ENCODE data around the gene KDM4B. TPM values are rescaled to one million over a fixed set of nuclear protein-coding genes. Genes with fewer than 3 reads are reported as not detected.

The KDM4B gene
- total and polyA plus RNA-seq, 4 donors: 16.6 to 43.6 (median 28.0) TPM

DNA sequence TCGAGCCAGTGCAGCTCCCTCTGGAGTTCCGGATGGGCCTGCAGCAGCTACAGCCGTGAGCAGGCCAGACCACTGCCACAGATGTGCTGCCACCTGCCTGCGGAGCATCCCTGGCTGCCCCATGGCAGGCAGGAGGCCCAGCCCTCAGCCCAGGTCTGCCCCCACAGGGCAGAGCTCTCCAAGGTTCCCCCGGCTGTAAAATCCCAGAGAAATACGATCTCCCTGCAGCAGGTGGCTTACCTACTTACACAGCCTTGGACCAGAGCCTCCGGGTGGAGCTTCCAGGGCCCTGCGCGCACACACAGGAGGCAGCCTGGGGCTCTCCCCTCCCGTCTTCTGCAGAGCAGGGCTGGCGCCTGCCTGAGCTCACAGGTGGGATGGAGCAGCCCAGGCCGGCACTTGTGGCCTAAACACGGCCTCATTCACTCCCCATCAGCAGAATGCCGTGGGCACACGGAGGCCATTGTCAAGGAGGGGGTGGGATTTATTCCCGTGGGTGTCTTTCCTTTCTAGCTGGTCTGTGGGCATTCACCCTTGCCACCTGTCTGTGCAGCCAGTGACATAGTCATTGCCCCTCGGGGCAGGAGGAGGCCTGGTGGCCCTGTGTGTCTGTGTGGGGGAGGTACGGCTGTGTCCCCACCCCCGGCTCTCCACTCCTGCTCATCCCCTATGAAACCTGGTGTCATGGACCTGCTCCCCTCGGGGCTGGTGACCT is 118.0 kb downstream of the KDM4B start:
- Histone ChIP-seq H3K27ac (ENCODE audit: low read depth, low read length) (no peak overlapping the region), H3K4me3 (ENCODE audit: low read depth, low read length) (no peak overlapping the region), H3K27me3 (ENCODE audit: control insufficient read depth, insufficient read depth, low read length) (no peaks in the 10 kb centered on the region), H3K9me3 (ENCODE audit: control insufficient read depth, insufficient read depth, low read length) (no peaks in the 10 kb centered on the region), H3K4me1 (ENCODE audit: control insufficient read depth, insufficient read depth, low read length) (peaks cover 51% of the 10 kb centered on the region), H3K36me3 (ENCODE audit: control insufficient read depth, insufficient read depth, low read length) (peaks cover 78% of the 10 kb centered on the region)
- 72% methylated on average over 13 of the region's 20 CpGs for WGBS (ENCODE audit: insufficient coverage)
- no peak for DNase-seq (ENCODE audit: low read depth in 4 of 6, low spot score in 6 of 6)

DNA sequence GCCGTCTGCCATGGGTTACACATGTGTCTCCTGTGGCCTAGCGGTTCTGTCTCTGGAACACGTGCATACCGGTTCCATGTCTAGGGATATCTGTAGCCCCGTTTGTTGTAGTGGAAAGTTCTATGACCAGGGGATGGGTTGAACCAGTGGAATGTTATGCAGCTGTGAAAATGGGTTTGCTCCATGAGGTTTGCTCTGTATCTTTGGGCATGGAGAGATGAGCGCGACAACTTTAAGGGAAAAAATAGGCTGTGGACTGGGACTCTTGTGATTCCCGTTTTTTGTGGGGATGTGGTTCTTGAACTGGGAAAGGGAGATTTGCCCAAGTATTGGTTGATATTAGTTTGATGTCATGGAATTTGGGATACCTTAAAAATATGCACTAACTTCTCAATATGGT is 120.4 kb downstream of the KDM4B start:
- 97% methylated on average over 7 of the region's 8 CpGs for WGBS (ENCODE audit: insufficient coverage)
- no peaks in the 10 kb centered on the region for H3K9me3 ChIP-seq (ENCODE audit: control insufficient read depth, insufficient read depth, low read length)
- H3K36me3 ChIP-seq (ENCODE audit: control insufficient read depth, insufficient read depth, low read length): peaks cover 80% of the 10 kb centered on the region
- H3K4me3 ChIP-seq (ENCODE audit: low read depth, low read length): no peak overlapping the region
- peaks cover 62% of the 10 kb centered on the region for H3K4me1 ChIP-seq (ENCODE audit: control insufficient read depth, insufficient read depth, low read length)
- no peak for DNase-seq (ENCODE audit: low read depth in 4 of 6, low spot score in 6 of 6)
- H3K27ac ChIP-seq (ENCODE audit: low read depth, low read length): no peak overlapping the region
- no peaks in the 10 kb centered on the region for H3K27me3 ChIP-seq (ENCODE audit: control insufficient read depth, insufficient read depth, low read length)

DNA sequence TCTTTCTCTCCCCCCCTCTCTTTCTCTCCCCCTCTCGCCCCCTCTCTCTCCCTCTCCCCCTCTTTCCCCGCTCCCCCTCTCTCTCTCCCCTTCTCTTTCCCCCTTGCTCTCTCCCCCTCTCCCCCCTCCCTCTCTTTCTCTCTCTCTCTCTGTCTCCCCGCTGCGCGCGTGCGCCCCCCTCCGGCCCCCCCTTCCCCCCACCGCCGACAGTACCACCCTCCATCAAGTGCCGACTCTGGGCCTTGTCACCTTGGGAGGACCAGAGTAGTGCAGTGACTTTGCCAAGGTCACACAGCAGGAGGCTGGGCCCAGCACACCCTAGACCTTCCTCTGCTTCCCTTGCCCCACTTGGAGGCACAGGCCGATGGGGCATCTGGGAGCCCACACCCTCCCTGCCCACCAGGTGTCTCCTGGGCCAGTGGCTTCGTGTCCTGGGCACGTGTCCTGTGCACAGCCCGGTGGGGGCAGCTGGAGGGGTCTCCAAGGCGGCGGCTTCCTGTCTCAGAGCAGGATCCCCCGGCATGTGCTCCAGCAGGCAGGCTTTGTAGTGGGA is 121.6 kb downstream of the KDM4B start:
- Histone ChIP-seq H3K36me3 (ENCODE audit: control insufficient read depth, insufficient read depth, low read length) (peaks cover 81% of the 10 kb centered on the region), H3K9me3 (ENCODE audit: control insufficient read depth, insufficient read depth, low read length) (no peaks in the 10 kb centered on the region), H3K27me3 (ENCODE audit: control insufficient read depth, insufficient read depth, low read length) (no peaks in the 10 kb centered on the region), H3K4me3 (ENCODE audit: low read depth, low read length) (no peak overlapping the region), H3K4me1 (ENCODE audit: control insufficient read depth, insufficient read depth, low read length) (peaks cover 70% of the 10 kb centered on the region), H3K27ac (ENCODE audit: low read depth, low read length) (no peak overlapping the region)
- DNase-seq (ENCODE audit: low read depth in 4 of 6, low spot score in 6 of 6): no peak
- 35% methylated on average over 8 of the region's 18 CpGs for WGBS (ENCODE audit: insufficient coverage)

DNA sequence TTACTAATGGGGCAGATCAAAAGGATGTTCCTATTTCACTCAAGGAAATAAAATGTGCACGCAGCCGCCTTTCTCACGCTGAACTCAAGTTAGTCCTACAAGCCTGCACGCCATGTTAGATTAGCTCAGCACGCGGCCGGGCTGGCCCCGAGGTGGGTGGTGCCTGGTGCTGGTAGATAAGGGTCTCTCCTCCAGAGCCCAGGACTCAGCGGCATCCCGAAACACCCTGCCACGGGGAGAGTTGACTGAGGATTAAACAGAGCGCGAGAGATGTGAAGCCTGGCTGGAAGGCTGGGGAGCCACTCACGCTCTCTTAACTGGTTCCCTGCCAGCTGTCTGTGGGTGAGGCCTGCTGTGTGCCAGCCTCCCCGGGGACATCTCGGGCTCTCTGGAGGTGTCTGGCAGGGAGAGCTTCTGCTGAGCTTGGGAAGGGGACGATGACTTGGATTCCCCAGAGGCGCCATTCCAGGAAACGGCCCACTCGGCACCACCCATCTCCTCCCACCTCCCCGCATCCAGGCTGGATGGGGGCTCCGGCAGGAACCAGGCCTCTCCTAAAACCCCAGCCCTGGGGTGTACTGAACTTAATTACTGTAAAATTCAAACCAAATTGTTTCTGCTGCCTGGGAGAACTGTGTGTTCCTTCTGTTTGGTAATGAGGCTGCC is 122.2 kb downstream of the KDM4B start:
- Histone ChIP-seq H3K27ac (ENCODE audit: low read depth, low read length) (no peak overlapping the region), H3K4me3 (ENCODE audit: low read depth, low read length) (no peak overlapping the region), H3K4me1 (ENCODE audit: control insufficient read depth, insufficient read depth, low read length) (peaks cover 72% of the 10 kb centered on the region), H3K9me3 (ENCODE audit: control insufficient read depth, insufficient read depth, low read length) (no peaks in the 10 kb centered on the region), H3K27me3 (ENCODE audit: control insufficient read depth, insufficient read depth, low read length) (no peaks in the 10 kb centered on the region), H3K36me3 (ENCODE audit: control insufficient read depth, insufficient read depth, low read length) (peaks cover 78% of the 10 kb centered on the region)
- DNase-seq (ENCODE audit: low read depth in 4 of 6, low spot score in 6 of 6): peak in 3 of 6 donors; percentile 54 to 89 (median 74)
- 4% methylated on average over 16 of the region's 22 CpGs for WGBS (ENCODE audit: insufficient coverage)

DNA sequence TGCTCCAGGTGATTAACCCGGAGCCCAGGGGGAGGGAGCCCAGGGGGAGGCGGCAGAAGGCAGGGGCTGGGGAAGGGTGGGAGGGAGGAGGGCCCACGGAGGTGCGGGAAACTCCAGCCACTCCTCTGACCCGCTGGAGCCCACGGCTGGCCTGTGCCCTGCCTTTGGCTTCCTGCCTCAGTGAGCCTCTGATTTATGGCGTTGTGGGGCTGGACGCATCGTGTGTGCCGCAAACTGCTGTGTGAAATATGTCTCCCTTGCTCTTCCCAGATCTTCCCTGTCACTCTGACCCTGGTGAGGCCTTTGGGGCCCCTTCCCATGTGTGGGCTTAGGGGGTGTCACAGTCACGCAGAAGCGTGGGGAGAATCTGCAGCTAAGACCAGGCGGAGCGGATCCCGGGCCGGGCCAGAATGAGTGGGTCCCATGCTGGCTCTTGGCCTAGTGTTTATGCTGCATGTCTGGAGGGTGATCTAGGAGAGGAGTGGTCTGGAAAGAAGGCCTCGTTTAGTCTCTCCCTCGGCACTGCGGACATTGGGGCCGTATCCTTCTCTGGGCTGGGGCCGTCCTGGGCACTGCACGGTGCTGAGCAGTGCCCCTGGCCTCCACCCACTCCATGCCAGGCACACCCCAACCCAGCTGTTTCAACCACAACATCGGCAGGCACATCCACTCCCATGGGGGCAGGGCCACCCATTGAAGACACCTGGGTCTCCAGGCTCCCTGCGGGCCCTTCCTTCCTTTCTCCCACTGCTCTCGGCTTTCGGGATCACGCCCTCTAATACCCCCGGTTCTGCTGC is 123.0 kb downstream of the KDM4B start:
- peaks cover 78% of the 10 kb centered on the region for H3K36me3 ChIP-seq (ENCODE audit: control insufficient read depth, insufficient read depth, low read length)
- peaks cover 72% of the 10 kb centered on the region for H3K4me1 ChIP-seq (ENCODE audit: control insufficient read depth, insufficient read depth, low read length)
- H3K27me3 ChIP-seq (ENCODE audit: control insufficient read depth, insufficient read depth, low read length): no peaks in the 10 kb centered on the region
- no peak overlapping the region for H3K4me3 ChIP-seq (ENCODE audit: low read depth, low read length)
- DNase-seq (ENCODE audit: low read depth in 4 of 6, low spot score in 6 of 6): no peak
- no peak overlapping the region for H3K27ac ChIP-seq (ENCODE audit: low read depth, low read length)
- H3K9me3 ChIP-seq (ENCODE audit: control insufficient read depth, insufficient read depth, low read length): no peaks in the 10 kb centered on the region
- WGBS (ENCODE audit: insufficient coverage): 44% methylated on average over 26 of the region's 28 CpGs

DNA sequence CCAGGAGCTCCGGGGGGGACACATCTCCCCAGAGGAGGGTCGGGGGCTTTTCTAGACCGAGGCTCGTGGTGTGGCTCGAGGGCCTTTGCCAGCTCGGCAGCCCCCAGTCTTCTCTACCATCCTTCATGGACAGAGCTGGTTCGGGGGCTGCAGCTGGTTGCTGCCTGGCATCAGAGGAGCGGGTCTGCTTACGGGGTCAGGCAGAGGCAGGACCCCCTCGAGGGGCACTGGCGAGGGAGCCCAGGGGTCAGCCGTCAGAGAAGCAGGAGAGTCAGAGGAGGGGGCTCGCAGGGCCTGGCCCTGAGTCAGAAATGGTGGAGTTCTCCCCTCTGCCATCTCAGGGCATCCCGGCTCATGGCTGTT is 123.5 kb downstream of the KDM4B start:
- H3K27ac ChIP-seq (ENCODE audit: low read depth, low read length): no peak overlapping the region
- no peak for DNase-seq (ENCODE audit: low read depth in 4 of 6, low spot score in 6 of 6)

DNA sequence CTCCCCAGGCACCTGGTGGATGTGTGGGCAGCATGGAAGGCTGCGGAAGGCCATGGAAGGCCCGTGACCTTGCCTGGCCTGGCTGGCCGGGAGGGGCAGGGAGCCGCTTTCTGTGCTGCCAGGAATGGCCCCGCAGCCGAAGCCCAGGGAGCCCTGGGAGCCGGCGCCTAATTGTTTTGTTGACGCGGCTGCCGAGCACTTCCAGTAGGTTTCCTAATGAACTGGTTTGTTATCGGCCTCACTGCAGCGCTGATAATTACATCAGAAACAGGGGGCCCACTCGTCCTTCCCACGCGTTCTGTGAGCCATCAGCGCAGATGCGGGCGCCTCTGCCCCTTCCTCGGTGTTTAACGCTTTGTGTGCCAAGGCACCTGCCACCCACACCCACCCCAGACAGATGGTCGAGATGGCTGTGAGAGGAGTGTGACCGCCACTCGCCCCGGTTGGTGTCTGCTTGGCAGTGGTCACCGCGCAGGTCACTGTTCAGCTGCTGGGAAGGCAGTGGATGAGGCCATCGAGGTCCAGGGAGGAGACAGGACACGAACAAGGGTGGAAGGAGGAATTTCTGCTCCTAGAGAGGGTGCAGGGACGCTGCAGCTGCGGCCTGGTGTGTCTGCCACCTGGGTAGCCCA is 124.5 kb downstream of the KDM4B start:
- Histone ChIP-seq H3K27me3 (ENCODE audit: control insufficient read depth, insufficient read depth, low read length) (no peaks in the 10 kb centered on the region), H3K4me1 (ENCODE audit: control insufficient read depth, insufficient read depth, low read length) (peaks cover 68% of the 10 kb centered on the region), H3K4me3 (ENCODE audit: low read depth, low read length) (no peak overlapping the region), H3K9me3 (ENCODE audit: control insufficient read depth, insufficient read depth, low read length) (no peaks in the 10 kb centered on the region), H3K27ac (ENCODE audit: low read depth, low read length) (peak overlapping the region; percentile 40), H3K36me3 (ENCODE audit: control insufficient read depth, insufficient read depth, low read length) (peaks cover 77% of the 10 kb centered on the region)
- 38% methylated on average over 28 of the region's 31 CpGs for WGBS (ENCODE audit: insufficient coverage)
- DNase-seq (ENCODE audit: low read depth in 4 of 6, low spot score in 6 of 6): peak in 2 of 6 donors; percentile 66 to 94

More for the DNA sequence above, 123.5 kb downstream of the KDM4B start:
- H3K36me3 ChIP-seq (ENCODE audit: control insufficient read depth, insufficient read depth, low read length): peaks cover 78% of the 10 kb centered on the region
- H3K27me3 ChIP-seq (ENCODE audit: control insufficient read depth, insufficient read depth, low read length): no peaks in the 10 kb centered on the region
- no peaks in the 10 kb centered on the region for H3K9me3 ChIP-seq (ENCODE audit: control insufficient read depth, insufficient read depth, low read length)
- peaks cover 73% of the 10 kb centered on the region for H3K4me1 ChIP-seq (ENCODE audit: control insufficient read depth, insufficient read depth, low read length)
- H3K4me3 ChIP-seq (ENCODE audit: low read depth, low read length): no peak overlapping the region
- WGBS (ENCODE audit: insufficient coverage): 82% methylated on average over 13 of the region's 14 CpGs

DNA sequence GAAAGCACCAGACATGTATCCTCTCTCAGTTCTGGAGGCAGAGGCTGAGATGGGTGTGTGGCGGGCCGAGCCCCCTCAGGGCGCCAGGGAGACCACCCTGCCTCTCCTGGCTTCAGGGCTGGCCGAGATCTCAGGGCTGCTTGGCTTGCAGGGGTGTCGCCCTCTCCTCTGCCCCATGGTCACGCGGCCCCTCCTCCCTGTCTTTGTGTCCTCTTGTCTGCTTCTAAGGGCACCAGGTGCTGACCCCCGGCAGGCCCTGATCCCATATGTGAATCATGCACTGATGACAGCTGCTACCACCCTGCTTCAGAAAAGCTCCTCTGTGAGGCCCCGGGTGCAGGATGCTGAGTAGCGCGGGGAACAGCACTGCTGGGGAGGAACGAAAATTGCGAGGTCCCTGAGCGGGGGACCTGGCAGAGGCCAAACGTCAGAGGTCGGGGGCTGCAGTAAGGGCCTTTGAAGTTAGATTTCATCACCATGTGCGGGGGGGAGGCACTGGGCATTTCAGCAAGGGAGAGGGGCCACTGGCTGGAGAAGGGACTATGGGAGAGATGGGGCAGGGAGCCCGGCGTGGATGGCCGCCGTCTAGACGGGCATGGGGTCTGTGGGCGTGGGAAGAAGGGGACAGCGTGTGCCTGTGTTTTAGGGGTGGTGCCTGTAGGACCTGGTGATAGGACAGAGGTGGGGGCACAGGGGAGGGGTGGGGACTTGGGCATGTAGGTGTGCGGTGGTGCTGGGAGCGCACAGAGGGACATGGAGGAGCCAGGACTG is 125.2 kb downstream of the KDM4B start:
- WGBS (ENCODE audit: insufficient coverage): 80% methylated on average over 26 of the region's 26 CpGs
- Histone ChIP-seq H3K36me3 (ENCODE audit: control insufficient read depth, insufficient read depth, low read length) (peaks cover 72% of the 10 kb centered on the region), H3K27ac (ENCODE audit: low read depth, low read length) (no peak overlapping the region), H3K4me1 (ENCODE audit: control insufficient read depth, insufficient read depth, low read length) (peaks cover 67% of the 10 kb centered on the region), H3K9me3 (ENCODE audit: control insufficient read depth, insufficient read depth, low read length) (no peaks in the 10 kb centered on the region), H3K4me3 (ENCODE audit: low read depth, low read length) (no peak overlapping the region), H3K27me3 (ENCODE audit: control insufficient read depth, insufficient read depth, low read length) (no peaks in the 10 kb centered on the region)
- DNase-seq (ENCODE audit: low read depth in 4 of 6, low spot score in 6 of 6): peak in 1 of 6 donors; percentile 13
